Progenitor cell of endocrine pancreas (in vitro differentiated cells): ENCODE results near the gene MMP12. TPM values are rescaled to one million over a fixed set of nuclear protein-coding genes. Genes with fewer than 3 reads are reported as not detected.

ENCODE experiments used
- DNase-seq: peaks from one replicate; pipeline ENCODE4 v3.0.0; 2021; ENCODE audit warnings: low spot score; ENCODE audit not compliant: unreplicated experiment
- H3K27ac Mint-ChIP-seq: 2 replicates; pipeline ENCODE4 v1.8.0; 2021; ENCODE audit warnings: mild to moderate bottlenecking, moderate library complexity, mixed read lengths
- H3K27me3 Mint-ChIP-seq: 2 replicates; pipeline ENCODE4 v1.8.0; 2021; ENCODE audit warnings: mixed read lengths
- H3K36me3 Mint-ChIP-seq: 2 replicates; pipeline ENCODE4 v1.8.0; 2022; ENCODE audit warnings: mixed read lengths; ENCODE audit not compliant: insufficient read depth
- H3K4me1 Mint-ChIP-seq: 2 replicates; pipeline ENCODE4 v1.8.0; 2021; ENCODE audit warnings: low read depth, mixed read lengths
- H3K4me3 Mint-ChIP-seq: 2 replicates; pipeline ENCODE4 v1.8.0; 2021; ENCODE audit warnings: low read depth, mild to moderate bottlenecking, moderate library complexity, mixed read lengths
- H3K9me3 Mint-ChIP-seq: 2 replicates; pipeline ENCODE4 v1.8.0; 2021; ENCODE audit warnings: low read depth, mixed read lengths
- total RNA-seq: library from RNA; stranded (reverse); gene quantifications from 2 replicates; pipeline ENCODE4 v1.2.1, GENCODE V29; 2021
- TF ChIP-seq, protein P1 (sequence below): fragments of 200-600 bp; sonication (generic); IDR thresholded peaks from one replicate; pipeline ENCODE4 v1.5.0; 2021; ENCODE audit warnings: antibody characterized with exemption, mild to moderate bottlenecking; ENCODE audit not compliant: unreplicated experiment

The MMP12 gene
- total RNA-seq, 1 donor from 2014 or later = not detected

DNA sequence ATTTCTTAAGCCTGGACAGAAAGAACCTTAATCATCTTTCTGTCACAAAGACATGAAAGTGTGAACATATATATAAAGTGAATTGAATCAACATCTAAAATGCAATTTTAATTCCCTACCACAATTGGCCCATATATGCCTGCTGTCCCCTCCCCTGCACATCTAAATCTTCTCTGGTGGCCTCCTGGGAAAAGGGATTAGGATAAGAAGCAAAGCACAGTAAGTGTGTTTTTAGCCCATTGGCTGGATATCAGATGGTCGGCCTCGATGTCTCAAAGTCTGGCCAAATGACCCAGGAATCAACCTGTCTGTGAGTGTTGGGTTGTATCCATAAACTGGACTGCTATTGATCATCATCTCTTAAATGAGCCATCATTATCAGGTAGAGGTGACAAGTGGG is 37.1 kb downstream of the MMP12 start:
- DNase-seq = no peak
- H3K9me3 Mint-ChIP-seq = no peaks in the 10 kb centered on the region
- TF ChIP-seq, protein P1, sequence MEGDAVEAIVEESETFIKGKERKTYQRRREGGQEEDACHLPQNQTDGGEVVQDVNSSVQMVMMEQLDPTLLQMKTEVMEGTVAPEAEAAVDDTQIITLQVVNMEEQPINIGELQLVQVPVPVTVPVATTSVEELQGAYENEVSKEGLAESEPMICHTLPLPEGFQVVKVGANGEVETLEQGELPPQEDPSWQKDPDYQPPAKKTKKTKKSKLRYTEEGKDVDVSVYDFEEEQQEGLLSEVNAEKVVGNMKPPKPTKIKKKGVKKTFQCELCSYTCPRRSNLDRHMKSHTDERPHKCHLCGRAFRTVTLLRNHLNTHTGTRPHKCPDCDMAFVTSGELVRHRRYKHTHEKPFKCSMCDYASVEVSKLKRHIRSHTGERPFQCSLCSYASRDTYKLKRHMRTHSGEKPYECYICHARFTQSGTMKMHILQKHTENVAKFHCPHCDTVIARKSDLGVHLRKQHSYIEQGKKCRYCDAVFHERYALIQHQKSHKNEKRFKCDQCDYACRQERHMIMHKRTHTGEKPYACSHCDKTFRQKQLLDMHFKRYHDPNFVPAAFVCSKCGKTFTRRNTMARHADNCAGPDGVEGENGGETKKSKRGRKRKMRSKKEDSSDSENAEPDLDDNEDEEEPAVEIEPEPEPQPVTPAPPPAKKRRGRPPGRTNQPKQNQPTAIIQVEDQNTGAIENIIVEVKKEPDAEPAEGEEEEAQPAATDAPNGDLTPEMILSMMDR = no peak

DNA sequence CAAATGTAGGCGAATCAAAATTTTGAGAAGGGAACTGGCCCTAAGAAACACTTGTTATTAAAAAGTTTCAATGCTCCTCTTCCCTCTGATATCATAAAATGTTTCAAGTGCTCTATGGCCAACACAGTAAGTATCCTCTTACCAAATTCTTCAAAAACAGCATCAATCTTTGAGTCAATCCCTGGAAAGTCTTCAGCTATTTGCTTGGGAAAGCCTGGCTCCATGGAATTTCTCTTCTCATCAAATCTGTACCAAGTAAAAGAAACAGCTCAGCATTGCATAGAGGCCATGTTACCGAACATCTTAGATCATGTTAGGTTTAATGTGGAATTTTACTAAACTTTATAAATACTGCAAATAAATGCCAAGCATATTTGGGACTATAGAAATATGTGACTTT is 37.6 kb downstream of the MMP12 start:
- TF ChIP-seq, protein P1 = no peak
- H3K9me3 Mint-ChIP-seq = no peaks in the 10 kb centered on the region
- no peak overlapping the region for H3K4me3 Mint-ChIP-seq
- H3K27ac Mint-ChIP-seq = no peak overlapping the region
- DNase-seq = no peak
- peaks cover 2% of the 10 kb centered on the region for H3K27me3 Mint-ChIP-seq
- no peaks in the 10 kb centered on the region for H3K36me3 Mint-ChIP-seq
- H3K4me1 Mint-ChIP-seq = peaks cover 14% of the 10 kb centered on the region

More for the DNA sequence above, 37.1 kb downstream of the MMP12 start:
- Mint-ChIP-seq H3K36me3 (no peaks in the 10 kb centered on the region), H3K27me3 (no peaks in the 10 kb centered on the region), H3K27ac (no peak overlapping the region), H3K4me1 (peaks cover 14% of the 10 kb centered on the region), H3K4me3 (no peak overlapping the region)

DNA sequence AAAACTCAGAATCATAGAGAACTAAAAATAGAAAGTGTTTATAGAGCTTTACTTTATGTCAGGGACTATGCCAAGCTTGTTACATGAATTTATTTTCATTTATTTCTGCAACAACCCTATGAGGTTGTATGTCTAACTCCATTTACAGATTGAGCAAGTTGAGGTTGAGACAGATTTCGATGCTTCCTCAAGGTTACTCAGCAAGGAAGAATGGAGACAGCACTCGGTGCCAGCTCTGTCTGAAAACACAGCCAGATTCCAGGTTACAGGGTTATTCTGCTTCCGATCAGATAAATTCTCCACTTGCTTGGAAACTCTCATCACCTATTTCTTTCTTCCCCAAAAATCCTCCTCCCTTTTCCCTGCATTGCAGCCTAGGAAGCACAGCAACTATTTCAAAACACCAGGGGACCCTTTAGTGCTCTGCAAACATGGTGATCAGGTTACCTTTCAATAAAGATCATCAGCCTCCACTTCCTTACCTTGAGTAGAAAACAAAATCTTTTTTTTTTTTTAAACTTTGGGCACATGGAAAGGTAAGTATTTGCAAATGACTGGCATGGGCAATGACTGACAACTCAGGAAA is 38.4 kb downstream of the MMP12 start:
- H3K36me3 Mint-ChIP-seq = no peaks in the 10 kb centered on the region
- DNase-seq = no peak
- no peak overlapping the region for H3K27ac Mint-ChIP-seq
- H3K4me1 Mint-ChIP-seq = peaks cover 14% of the 10 kb centered on the region
- H3K9me3 Mint-ChIP-seq = no peaks in the 10 kb centered on the region
- peaks cover 8% of the 10 kb centered on the region for H3K27me3 Mint-ChIP-seq
- TF ChIP-seq, protein P1 = no peak
- no peak overlapping the region for H3K4me3 Mint-ChIP-seq

DNA sequence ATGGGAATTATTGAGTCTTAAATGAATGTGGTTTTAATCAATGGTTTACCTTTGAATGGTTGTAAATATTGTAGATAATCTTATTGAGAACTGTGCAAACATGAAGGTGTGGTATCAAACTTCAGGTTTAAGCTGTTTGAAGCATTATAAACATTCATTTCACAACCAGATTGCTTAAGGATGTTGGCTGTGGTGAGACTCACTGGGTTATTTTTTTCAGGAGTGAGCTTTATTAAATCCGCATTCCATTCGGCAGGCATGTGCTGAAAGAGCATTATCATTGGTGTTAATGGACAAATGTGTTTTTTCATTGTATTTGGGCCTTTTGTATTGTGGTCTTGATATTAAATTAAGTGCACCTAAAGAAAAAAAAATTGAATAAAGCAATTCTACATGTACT is 41.1 kb downstream of the MMP12 start:
- H3K4me1 Mint-ChIP-seq = peaks cover 1% of the 10 kb centered on the region
- H3K4me3 Mint-ChIP-seq = no peak overlapping the region
- no peak overlapping the region for H3K27ac Mint-ChIP-seq
- TF ChIP-seq, protein P1 = no peak
- H3K36me3 Mint-ChIP-seq = no peaks in the 10 kb centered on the region
- DNase-seq = no peak
- peaks cover 13% of the 10 kb centered on the region for H3K27me3 Mint-ChIP-seq
- no peaks in the 10 kb centered on the region for H3K9me3 Mint-ChIP-seq

DNA sequence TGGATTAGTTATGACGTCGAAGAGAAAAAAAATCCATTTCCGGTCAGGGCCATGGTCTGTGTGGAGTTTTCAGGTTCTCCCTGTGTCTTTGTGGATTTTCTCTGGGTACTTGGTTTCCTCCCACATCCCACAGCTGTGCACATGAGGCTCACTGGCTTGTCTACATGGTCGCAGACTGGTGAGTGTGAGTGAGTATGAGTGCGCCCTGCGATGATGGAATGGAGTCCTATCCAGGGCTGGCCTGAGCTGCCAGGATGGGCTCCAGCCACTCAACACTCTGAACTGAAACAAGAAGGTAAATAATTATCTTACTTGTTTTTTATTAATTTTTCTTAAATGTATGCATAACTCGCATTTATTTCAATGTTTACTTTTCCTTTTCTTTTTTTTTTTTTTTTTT is 42.2 kb downstream of the MMP12 start:
- Mint-ChIP-seq H3K4me3 (no peak overlapping the region), H3K27ac (no peak overlapping the region), H3K4me1 (peaks cover 1% of the 10 kb centered on the region), H3K36me3 (no peaks in the 10 kb centered on the region), H3K9me3 (no peaks in the 10 kb centered on the region), H3K27me3 (peaks cover 13% of the 10 kb centered on the region)
- no peak for DNase-seq
- TF ChIP-seq, protein P1 = no peak
